HG02981 (cell line): ENCODE measurements around the gene TMEM30B.
"Not testable (repeated sequence)": the region's sequence is repeated elsewhere in the genome, so short reads cannot be mapped to it uniquely, and the experiment has no call there.

ENCODE experiments used
- ATAC-seq: cut with Tn5 transposase; IDR thresholded peaks from one replicate; pipeline ENCODE4 v1.9.1; 2021; ENCODE audit warnings: mild to moderate bottlenecking, moderate library complexity; ENCODE audit not compliant: unreplicated experiment

TMEM30B gene, protein sequence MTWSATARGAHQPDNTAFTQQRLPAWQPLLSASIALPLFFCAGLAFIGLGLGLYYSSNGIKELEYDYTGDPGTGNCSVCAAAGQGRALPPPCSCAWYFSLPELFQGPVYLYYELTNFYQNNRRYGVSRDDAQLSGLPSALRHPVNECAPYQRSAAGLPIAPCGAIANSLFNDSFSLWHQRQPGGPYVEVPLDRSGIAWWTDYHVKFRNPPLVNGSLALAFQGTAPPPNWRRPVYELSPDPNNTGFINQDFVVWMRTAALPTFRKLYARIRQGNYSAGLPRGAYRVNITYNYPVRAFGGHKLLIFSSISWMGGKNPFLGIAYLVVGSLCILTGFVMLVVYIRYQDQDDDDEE

DNA sequence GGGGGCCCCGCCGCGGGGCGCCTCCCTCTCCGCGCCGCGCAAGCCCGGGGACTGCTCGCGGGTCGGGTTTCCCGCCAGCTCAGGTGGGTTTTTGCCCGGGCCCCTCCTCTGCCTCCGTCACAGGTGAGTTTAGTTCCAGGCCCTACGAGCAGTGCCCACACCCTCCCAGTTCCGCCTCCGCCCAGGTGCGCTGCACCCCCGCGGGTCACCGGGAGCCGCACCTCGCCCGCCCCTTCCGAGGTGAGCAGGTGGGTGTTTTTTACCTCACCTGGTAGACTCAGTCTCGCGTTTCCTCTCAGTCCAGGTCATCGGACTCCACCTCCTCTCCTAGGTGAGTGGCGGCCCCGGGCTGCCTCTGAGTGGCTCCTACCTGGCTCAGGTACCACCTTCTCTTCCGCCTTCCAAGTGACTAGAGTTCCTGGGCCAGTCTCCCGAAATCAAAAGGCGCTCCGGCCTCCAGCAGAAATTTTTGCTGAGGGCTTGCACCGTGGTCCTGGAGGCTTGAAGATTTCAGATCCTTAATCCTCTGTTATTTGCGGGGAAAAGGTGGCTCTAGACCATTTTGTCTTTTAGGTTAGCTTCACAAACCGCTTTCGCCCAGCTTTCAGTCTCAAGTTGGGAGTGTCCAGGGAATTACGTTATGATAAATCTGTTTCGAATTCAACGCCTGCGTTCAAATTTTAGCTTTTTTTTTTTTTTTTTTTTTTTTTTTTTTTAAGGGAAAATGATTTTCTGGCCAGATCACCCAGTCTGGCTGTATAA, at the start of gene TMEM30B:
Gene TMEM30B (minus strand): TSS at position 153 of the 762 bp plus-strand sequence. CDS start 191 bp downstream, outside the sequence.
- no peak for ATAC-seq

DNA sequence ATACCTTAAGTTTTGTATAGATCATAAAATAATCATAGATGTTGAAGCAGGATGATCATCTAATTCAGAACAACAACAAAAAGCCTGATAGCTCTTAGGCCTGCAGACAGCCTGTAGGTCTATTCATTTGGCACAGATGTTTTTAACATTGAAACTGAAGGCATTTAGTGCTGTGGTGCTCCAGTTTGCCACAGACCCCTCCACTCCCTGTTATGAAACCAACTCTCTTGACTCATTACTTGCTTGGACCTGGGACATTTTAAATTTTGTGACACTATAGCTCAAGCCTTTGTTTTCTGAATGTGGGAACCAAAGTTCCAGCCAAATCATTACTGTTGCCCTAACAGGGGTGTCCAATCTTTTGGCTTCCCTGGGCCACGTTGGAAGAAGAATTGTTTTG, 49.4 kb upstream of the TMEM30B start:
- no peak for ATAC-seq

DNA sequence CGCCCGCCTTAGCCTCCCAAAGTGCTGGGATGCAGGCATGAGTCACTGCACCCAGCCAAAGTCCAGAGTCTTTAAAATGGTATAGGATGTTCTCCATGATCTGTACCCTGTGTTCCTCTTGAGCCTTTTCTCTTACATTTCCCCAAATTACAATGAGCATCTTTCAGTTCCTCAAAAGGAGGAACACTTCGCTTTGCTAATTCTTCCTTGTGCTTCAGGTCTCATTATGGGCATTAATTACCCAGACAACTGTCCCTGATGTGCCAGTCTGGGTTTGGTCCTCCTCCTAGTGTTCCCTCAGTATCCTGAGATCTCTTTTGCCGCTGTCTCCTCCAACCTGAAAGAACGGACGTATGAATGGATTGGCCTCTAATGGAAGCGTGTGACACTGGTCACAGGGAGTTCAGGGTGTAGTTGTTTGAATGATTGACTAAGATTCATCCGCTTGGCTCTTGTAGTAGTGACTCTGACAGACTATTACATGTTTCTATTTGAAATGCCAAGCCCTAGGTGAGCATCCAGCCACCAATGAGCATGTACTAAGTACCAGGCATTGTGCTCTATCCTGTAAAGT, 48.4 kb upstream of the TMEM30B start:
- no peak for ATAC-seq

GRCh38 chr14:61328626-61329262, 47.6 kb upstream of the TMEM30B start:
- ATAC-seq, result no peak

- ATAC-seq, result no peak
Measured at GRCh38 chr14:61326847-61327246, 45.7 kb upstream of the TMEM30B start.

- no peak for ATAC-seq
Measured at GRCh38 chr14:61326146-61326545, 45.0 kb upstream of the TMEM30B start.

DNA sequence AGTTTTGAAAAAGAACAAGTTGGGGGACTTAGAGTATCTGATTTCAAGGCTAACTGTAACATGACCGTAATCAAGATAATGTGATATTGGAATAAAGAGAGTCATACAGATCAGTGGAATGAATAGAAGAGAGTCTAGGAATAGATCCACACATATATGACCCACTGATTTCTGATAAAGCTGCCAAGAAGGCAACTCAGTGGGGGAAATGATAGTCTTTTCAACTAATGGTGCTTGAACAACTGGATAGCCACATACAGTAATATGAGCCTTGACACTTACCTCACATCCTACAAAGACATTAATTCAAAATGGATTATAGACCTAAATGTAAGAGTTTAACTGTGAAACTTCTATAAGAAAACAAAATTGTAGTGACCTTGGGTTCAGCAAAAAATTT, 44.0 kb upstream of the TMEM30B start:
- ATAC-seq, result no peak

DNA sequence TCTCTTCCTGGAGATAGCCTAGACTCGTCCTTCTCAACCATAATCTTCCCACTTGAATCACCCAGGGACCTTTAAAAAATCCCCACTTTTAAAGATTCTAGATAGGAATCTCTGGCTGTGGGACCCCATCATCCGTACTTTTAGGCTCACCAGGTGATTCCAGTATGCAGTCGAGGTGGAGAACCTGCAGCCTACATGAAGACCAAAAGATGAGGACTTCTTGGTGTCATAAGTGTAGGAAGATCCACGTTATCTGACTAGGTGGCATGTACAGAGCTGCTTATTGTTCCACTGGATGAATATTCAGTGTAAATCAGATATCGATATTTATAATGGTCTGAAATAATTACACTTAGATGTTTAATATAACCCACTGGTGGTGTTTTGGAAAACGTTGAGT, 42.8 kb upstream of the TMEM30B start:
- no peak for ATAC-seq

GRCh38 chr14:61322799-61323290, 41.7 kb upstream of the TMEM30B start:
- no peak for ATAC-seq

- no peak for ATAC-seq
Measured at GRCh38 chr14:61322011-61322798, 41.1 kb upstream of the TMEM30B start.

- ATAC-seq, result no peak
Measured at GRCh38 chr14:61321385-61322010, 40.4 kb upstream of the TMEM30B start, which contains the start of gene PRKCH. Gene PRKCH (plus strand): TSS chr14:61321579. CDS start chr14:61322102, 523 bp downstream.

DNA sequence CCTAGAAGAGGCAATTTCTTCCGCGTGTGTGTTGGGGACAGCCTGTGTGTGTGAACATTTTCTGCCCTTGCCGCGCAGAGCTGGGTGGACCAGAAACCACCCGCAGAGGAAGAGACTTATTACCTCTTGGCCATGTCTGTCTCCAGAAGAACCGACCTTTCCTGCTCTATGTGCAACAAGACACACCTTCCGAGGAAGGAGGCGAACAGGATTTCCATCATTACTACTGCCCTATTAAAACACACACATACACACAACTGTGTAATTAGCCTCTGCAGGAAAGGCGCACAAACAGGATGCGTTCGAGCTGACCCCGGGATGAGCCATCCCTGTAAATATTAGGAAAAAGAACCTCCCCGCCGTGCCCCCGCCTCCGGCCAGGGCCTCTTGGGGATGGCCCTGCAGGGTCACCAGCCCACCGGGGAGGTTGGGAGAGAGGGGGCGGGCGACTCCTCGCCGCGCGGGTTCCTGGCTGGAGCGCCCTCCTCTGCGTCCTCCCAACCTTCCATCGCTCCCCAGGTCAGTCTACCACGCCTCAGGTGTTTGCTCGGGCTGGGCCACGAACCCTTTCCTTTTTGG, 39.8 kb upstream of the TMEM30B start:
- no peak for ATAC-seq

GRCh38 chr14:61320170-61320569, 39.0 kb upstream of the TMEM30B start:
- not testable (repeated sequence) for ATAC-seq

DNA sequence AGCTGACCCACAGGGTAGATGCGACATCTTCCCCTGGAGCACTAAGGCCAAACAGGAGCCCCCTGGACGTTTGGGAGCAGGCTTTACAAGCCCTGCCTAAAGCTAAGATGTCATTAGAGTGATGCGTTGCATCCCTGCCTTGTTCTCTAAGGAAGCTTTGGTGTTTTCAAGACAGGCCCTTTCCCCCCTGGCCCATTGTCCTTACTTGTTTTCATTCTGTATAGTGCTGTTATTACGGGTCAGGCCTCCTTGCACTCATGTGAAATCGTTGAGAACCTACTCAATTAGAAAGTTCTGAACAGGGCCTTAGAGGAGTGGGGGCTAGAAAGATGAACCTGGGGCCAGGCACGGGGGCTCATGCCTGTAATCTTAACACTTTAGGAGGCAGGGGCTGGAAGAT, 38.6 kb upstream of the TMEM30B start:
- ATAC-seq, result no peak

GRCh38 chr14:61319086-61319485, 37.9 kb upstream of the TMEM30B start:
- ATAC-seq, result no peak

DNA sequence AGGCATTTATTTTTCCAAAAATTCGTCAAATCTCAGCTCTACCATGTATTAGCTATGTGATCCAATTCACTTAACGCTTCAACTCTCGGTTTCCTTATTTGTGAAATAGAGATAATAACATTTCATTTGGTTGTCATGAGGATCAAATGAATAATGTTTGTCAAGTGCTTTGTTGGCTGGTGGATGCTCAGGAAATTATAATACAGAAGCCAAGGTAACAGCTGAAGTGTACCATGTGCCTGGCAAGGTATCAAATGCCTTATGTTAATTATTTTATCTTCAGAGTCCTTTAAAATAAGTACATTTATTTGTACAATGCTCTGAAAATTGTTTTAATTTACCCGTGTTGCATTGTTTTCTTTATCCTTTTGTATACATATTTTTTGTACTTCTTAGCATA, 34.2 kb upstream of the TMEM30B start:
- ATAC-seq, result no peak

DNA sequence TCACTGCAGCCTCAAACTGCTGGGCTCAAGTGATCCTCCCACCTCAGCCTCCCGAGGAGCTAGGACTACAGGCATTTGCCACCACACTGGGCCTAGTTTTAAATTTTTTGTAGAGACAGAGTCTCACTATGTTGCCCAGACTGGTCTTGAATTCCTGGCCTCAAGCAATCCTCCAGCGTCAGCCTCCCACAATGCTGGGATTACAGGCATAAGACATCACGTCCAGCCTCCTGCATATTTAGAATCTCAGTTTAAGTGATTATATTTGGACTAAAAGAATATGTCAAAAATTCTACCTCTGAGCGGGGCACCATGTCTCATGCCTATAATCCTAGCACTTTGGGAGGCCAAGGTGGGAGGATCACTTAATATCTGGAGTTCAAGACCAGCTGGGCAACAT, 27.6 kb upstream of the TMEM30B start:
- not testable (repeated sequence) for ATAC-seq

- ATAC-seq, result no peak
Measured at GRCh38 chr14:61308198-61308597, 27.1 kb upstream of the TMEM30B start.

GRCh38 chr14:61304688-61305087, 23.6 kb upstream of the TMEM30B start:
- no peak for ATAC-seq

DNA sequence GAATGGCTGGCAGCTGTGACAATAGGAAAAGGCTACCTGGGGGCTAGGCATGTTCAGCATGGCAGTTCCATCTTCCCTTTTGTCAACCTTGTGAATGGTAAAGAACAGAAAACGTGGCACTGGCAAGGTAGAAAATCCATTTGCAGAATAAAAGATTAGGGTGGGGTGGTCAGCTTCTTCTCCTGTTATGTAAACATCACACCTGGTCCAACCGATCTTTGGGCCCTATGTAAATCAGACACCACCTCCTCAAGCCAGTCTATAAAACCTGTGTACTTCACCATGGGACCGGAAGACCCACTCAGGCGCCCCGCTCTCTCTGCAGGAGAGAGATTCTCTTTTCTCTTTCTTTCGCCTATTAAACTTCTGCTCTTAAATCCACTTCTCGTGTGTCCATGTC, 19.6 kb upstream of the TMEM30B start:
- ATAC-seq, result no peak
